NCI-H1105 treated with DMSO at 0.1 percent for 48 hours (cell line): ENCODE results near the gene ADAMTS19.
A peak's percentile ranks its signal among the peaks of the same experiment; 100 is the strongest.
"Not testable (repeated sequence)": the region's sequence is repeated elsewhere in the genome, so short reads cannot be mapped to it uniquely, and the experiment has no call there.

Experiments
- DNase-seq: peaks from one replicate; lab custom pipeline; 2025; lab: John Stamatoyannopoulos, UW

The ADAMTS19 gene

GRCh38 chr5:129584496-129584895 is 124.4 kb downstream of the ADAMTS19 start:
- DNase-seq = not testable (repeated sequence)

- no peak for DNase-seq
Observed at GRCh38 chr5:129591508-129592160, 131.5 kb downstream of the ADAMTS19 start.

GRCh38 chr5:129593525-129593924 is 133.4 kb downstream of the ADAMTS19 start:
- no peak for DNase-seq

- no peak for DNase-seq
Observed at GRCh38 chr5:129601576-129601975, 141.5 kb downstream of the ADAMTS19 start.

- no peak for DNase-seq
Observed at GRCh38 chr5:129608350-129608749, 148.3 kb downstream of the ADAMTS19 start.

GRCh38 chr5:129609710-129610109 is 149.6 kb downstream of the ADAMTS19 start:
- no peak for DNase-seq

- DNase-seq = no peak
Observed at GRCh38 chr5:129616517-129616916, 156.4 kb downstream of the ADAMTS19 start.

- no peak for DNase-seq
Observed at GRCh38 chr5:129617206-129617605, 157.1 kb downstream of the ADAMTS19 start.

GRCh38 chr5:129619782-129620181 is 159.7 kb downstream of the ADAMTS19 start:
- no peak for DNase-seq

GRCh38 chr5:129622531-129622930 is 162.4 kb downstream of the ADAMTS19 start:
- DNase-seq = no peak

- DNase-seq = no peak
Observed at GRCh38 chr5:129629575-129629974, 169.5 kb downstream of the ADAMTS19 start.

- DNase-seq = no peak
Observed at GRCh38 chr5:129630101-129630500, 170.0 kb downstream of the ADAMTS19 start.

- no peak for DNase-seq
Observed at GRCh38 chr5:129631961-129632360, 171.9 kb downstream of the ADAMTS19 start.

- not testable (repeated sequence) for DNase-seq
Observed at GRCh38 chr5:129637501-129637900, 177.4 kb downstream of the ADAMTS19 start.

GRCh38 chr5:129639331-129639730 is 179.2 kb downstream of the ADAMTS19 start:
- peak; percentile 21 for DNase-seq

GRCh38 chr5:129652349-129653056 is 192.4 kb downstream of the ADAMTS19 start:
- DNase-seq = no peak

- no peak for DNase-seq
Observed at GRCh38 chr5:129653057-129653375, 192.9 kb downstream of the ADAMTS19 start.

GRCh38 chr5:129653442-129653841 is 193.3 kb downstream of the ADAMTS19 start:
- DNase-seq = no peak

- DNase-seq = no peak
Observed at GRCh38 chr5:129656952-129657351, 196.9 kb downstream of the ADAMTS19 start.

- no peak for DNase-seq
Observed at GRCh38 chr5:129658801-129659200, 198.7 kb downstream of the ADAMTS19 start.

GRCh38 chr5:129661366-129662035 is 201.4 kb downstream of the ADAMTS19 start:
- no peak for DNase-seq

- peak; percentile 9 for DNase-seq
Observed at GRCh38 chr5:129664336-129664937, 204.3 kb downstream of the ADAMTS19 start.

- no peak for DNase-seq
Observed at GRCh38 chr5:129670957-129671500, 210.9 kb downstream of the ADAMTS19 start.
